HG02973 (cell line): ENCODE results near the gene SLC39A3.
A peak's percentile ranks its signal among the peaks of the same experiment; 100 is the strongest.

Source experiments
- ATAC-seq: cut with Tn5 transposase; IDR thresholded peaks from one replicate; pipeline ENCODE4 v1.9.1; 2021; ENCODE audit warnings: moderate library complexity; ENCODE audit not compliant: unreplicated experiment

SLC39A3 gene, protein sequence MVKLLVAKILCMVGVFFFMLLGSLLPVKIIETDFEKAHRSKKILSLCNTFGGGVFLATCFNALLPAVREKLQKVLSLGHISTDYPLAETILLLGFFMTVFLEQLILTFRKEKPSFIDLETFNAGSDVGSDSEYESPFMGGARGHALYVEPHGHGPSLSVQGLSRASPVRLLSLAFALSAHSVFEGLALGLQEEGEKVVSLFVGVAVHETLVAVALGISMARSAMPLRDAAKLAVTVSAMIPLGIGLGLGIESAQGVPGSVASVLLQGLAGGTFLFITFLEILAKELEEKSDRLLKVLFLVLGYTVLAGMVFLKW

DNA sequence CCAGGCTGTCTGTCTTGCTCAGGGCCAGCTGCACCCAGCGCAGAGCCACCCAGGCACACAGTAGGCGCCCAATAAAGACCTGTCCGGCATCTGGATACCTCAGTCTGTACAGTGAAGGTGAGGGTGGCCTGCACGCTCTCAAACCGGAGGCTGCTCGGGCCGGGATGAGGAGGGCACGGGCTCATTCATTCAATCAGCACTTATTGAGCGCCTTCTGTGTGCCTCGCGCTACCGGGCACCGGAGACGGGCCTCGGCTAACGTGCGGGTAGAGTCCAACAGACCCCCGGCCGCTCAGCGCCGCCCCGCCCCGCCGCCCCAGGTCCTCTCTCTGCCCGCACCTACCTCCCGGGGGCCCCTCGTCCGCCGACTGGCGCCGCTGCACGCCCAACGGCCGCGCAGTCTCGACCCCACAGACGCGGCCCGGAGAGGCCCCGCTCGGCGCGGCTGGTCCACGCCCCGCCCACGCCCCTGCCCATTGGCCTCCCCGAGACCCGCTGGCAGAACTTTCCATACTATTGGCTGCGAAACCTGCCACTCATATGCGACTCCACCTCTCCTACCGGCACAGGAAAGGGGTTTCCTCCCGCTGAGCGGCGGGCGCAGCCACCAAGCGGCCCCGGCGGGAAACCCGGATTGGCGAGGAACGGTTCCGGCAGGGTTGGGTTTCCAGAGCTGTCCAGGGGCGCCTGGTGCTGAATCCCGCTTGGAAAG is at the start of gene SLC39A3:
Gene SLC39A3 (minus strand): TSS at position 416 of the 712 bp plus-strand sequence. CDS start 2,760 bp downstream, outside the sequence.
- ATAC-seq, result peak; percentile 90

DNA sequence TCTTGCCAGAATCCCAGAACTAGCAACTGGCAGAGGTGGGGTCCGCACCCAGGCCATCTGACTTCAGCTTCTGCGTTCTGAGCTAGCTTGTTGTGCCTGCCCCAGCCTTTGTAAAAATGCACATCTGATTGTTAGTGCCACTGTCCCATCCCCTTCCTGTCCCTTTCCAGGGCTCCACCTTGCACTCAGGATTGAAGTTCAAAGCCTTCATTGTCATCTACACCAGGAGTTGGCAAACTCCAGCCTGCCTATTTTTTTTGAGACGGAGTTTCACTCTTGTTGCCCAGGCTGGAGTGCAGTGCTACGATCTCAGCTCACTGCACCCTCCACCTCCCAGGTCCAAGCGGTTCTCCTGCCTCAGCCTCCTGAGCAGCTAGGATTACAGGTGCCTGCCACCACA is 48.4 kb upstream of the SLC39A3 start:
- no peak for ATAC-seq

DNA sequence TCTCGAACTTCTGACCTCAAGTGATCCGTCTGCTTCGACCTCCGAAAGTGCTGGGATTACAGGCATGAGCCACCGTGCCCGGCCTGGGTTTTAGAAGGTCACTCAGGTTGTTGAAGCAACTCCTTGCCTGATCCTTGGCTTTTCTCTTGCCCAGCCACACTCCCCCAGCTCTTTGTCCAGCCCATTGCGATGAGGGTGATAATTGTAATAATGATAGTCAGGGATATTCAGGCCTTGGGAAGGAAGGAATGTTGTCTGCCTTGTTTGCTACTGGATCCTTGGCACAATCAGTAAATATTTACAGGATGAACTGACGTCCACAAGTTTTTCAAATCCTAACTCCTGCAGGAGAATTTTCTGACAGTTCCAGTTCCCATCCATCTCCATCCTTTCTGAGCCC is 47.3 kb upstream of the SLC39A3 start:
- no peak for ATAC-seq

DNA sequence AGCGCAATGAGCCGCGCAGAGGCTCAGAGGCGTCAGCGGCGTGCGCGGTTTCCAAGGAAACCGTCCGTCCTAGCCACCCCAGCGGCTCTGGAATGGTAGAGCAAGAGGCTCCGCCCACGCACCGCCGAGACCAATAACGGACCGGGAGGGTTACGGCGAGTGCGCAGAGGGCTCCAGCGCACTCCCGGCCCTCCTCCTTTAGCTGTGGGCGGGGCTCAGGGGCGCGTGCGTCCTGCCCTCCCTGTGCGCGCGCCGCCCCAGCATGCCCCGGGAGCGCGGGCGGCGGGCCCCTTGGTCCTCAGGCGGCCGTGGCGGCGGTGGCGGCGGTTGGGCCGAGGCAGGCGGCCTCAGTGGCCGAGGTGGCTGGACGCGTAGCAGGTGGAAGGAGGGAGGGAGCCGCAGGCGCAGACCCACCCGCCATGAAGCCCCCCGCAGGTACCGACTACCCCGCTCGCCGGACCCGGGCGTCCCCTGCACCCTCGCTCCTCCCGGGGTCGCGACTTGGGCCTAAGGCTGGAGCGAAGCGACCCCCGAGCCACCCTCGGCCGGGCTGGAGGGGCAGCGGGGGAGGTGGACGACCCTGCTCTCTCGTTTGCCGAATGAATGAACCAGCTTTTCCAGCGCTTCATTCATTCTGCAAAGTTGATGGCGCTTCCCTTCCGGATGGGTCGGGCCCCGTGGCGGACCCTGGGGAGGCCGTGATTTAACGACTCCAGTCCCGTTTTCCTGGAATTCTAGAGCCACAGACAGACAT is 45.6 kb upstream of the SLC39A3 start, which contains the start of gene THOP1:
Gene THOP1 (plus strand): TSS at position 260 of the 754 bp plus-strand sequence. CDS start 160 bp downstream, at position 420.
- peak; percentile 58 for ATAC-seq

DNA sequence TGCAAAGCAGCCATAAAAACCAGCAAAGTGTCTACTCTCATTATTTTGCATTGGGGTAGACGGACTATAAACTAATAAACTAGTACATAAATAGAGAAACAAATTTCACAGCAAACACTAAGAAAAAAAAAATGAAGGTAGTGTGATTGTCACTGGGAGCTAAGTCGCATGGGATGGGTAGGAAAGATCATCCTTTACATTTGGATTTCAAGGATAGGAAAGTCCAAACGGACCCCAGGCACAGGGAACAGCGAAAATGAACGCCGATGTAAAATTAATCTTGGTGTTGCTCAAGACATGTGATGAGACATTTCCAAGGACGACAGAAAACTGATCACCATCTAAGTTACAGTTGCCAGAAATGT is 43.9 kb upstream of the SLC39A3 start:
- no peak for ATAC-seq

DNA sequence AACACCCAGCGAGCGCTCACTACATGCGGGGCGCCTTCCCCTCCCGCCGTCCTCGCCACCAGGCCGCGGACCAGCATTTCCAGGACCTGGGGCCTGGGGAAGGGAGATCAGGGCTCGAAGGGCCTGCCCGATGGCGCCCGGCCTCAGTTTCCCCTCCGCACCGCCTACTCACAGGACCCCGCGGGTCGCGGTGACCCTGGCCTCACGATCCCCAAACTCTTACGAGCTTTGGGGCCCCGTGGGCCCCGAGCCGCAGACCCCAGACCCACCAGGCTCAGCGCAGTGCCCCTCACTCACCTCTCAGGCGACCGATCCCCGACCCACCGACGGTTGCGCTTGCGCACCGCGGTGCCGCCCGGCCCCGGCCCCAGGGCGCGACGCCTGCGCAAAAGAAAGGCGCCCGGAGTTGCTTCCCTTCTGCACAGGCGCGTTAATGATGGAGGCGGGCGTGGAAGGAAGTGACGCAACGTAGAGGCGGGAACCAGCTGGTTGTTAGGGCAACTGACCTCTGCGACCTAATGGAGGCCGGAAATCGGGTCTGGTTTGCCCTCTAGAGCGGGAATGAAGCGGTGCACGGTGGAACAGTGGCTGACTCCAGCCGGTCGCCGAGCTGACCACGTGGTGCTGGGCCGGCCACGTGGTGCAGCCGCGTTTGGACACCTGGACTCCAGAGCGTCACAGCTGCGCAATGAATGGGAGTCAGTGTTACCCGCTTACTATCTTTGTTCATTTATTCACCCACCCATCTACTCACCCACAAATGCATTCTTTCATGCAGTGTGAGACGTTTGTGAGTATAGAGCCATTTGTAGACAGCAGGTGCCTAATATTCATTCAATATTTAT is 43.3 kb upstream of the SLC39A3 start, which contains the start of gene SGTA:
Gene SGTA (minus strand): TSS at position 338 of the 845 bp plus-strand sequence. CDS start 14,205 bp downstream, outside the sequence.
- ATAC-seq, result peak; percentile 71

DNA sequence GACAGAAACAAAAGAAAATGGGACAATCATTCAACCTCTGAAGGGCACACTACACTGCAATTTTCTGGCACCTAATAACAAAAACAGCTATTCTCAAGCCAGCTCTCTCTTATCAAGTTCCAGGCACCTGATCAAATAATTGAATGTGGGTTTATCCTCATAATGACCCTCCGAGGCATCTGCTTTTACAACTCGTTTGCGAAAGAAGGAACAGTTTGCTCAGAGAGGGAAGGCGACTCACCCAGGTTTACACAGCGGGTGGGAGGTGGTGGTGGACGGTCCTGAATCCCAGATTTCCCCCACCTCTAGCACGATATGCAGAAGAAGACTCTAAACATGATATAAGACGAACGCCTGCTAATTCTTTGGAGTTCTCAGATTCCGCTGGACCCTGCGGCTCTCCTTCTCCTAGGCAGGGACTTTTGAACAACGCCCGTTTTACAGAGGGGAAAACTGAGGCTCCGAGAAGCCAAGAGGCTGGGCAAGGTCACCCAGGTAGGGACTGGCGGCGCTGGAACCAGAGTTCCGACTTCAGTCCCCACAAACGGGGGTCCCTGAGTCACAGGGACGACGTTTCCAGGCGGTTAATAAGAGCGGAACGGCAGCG is 42.6 kb upstream of the SLC39A3 start:
- no peak for ATAC-seq

DNA sequence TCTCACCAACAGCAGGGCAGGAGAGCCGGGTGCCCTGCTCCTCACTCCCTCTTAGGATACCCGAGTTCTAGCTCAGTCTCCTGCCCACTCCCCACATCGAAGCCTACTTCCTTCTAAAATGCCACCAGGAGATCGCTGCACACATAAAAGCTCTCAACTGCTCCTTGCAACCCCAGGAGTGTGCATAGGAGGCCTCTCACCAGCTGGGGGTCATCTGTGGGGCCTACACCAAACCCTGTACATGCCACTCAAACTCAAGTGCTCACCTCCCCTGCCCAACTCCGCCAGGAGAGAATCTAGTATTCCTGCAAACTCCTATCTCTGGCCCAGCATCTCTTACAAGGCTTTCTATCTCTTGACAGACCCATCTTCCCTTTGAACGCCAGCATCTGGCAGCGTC is 40.5 kb upstream of the SLC39A3 start:
- no peak for ATAC-seq

DNA sequence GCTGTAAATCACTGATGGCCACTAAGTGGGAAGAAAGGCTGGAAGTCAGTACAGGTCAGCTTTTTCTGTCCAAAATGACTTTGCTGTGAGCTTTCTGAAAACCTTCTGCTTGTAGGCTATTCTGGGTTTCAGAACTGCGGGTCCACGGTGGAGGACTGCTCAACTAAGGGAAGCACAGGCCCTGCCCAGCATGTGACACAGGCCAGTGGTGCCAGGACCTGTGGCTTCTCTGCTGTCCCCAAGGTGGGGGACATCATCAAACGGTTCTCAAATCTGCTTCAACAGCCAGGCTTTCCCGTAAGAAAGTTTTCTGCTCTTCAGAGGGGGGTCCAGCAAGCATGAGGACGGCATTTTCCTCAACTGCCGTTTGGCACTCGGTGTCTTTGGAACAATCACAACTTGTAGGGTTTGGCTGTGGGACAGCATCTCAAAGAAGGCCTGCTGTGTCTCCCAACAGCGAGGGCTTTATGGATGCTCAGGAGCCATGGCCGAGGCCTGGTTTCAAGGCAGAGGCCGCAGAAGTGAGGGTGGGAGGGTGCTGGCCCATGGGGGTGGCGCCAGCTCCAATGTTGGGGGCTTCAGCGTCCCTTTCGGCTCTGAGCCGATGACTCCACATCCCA is 39.4 kb upstream of the SLC39A3 start:
- no peak for ATAC-seq

DNA sequence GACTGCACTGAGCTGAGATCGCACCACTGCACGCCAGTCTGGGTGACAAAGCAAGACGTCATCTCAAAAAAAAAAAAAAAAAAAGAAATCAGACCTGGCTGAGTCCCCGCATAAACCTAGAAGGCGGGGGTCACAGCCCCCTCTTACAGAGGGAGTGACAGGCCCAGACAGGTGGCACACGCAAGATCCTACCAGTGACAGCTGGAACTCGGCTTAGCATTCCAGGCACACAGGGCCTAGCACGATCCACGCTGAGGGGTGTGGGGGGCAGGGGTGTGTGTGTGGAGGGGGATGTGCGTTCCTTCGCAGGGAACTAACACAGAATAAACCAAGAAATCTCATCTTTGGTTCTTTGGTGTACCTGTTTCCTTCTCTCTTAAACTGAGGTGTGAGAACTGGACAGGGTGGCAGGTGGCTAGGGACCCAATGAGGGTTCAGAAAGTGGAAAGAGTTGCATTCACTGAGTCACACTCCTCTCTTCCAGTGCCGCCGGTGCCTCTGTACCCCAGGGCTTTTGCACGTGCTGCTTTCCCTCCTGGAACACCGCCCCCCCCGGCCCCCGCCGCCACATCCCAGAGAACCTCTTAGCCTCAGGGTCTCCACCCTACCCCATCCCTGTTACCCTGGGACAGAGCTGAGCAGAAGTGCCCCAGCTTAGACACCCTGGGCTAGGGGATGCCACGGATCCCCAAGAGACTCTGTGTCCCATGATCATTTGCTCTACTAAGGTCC is 38.3 kb upstream of the SLC39A3 start:
- ATAC-seq, result no peak

DNA sequence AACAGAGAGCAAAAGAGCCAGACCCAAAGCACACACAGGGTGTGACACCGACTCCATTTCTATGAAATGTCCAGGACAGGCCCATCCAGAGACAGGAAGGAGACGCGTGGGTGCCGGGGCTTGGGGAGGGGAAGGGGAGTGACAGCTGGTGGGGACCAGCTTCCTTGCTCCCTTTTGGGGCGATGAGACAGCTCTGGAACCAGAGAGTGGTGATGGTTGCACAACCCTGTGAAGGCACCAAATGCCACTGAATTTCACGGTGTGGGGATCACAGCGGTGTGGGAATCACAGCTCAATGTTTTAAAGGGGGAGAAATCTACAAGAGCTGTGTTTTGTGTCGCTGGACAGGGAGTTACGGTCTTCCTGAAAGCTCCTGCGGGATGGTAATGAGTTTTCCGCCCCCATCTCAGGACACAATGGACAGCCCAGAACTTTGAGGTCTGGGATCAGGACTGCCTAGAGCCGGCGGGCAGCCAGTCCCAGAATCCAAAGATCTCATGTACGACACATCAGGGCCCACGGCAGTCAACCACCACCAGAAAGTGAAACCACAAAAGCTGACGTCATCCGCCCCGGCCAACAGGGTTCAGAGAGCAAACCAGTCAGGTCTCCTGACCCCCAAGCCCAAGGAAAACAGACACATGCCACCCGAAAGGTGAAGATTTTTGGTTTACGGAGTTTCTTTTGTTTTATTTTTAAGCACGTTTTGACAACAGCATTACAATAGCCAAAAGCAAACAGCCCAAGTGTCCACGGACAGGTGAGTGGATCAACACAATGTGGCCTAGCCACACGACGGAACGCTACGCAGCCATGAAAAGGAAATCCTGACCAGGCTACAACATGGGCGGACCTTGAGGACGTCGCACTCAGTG is 36.0 kb upstream of the SLC39A3 start:
- no peak for ATAC-seq

DNA sequence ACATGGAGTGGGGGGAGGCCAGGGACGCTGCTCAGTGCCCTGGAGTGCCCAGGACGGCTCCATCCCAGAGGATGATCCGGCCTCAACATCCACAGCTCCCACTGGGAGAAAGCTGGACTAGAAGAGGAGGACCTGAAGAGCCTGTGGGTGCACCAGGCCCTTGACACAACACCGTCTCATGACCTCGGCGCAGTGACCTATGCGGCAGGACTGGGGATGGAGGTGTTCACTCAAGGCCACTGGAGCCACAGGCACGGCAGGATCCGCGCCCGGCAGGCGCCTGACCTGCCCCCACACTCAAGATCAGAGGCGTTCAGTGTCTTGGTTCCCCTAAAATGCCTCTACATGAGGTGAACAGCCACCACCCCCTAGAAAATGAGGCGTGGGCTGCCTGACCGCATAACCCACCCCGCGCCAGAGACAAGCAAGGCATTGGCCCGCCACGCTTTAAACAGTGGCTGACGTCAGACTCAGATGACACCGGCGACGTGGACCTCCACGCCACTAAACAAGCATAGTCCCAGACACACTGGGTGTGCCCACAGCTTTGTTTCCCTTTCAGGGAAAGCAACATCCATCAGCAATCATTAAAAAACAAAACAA is 35.2 kb upstream of the SLC39A3 start:
- no peak for ATAC-seq

DNA sequence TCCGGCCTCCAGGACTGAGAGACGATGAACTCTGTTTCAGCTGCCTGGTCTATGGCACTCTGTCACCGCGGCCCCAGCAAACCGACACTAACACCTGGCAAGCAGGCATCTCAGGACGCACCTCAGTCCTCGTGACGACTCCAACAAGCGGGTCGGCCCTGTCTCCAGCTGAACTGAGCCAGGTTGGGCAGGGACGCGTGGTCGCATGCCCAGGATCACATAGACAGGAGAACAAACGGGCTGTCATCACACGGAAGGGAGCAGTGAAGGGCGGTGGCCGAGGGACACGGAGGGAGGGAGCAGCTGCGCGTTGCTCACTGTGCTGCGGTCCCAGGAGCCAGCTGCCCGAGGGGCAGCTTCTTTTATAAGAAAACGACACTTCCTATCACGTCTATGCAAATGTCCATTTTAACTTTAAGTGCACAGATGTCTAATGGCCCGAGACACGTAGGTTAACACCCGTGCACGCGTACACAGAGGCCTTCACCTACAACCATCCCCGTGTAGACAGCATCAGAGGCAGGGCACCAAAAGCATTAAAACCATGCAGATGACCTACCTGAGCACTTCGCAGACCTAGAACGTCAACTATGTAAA is 34.4 kb upstream of the SLC39A3 start:
- no peak for ATAC-seq

DNA sequence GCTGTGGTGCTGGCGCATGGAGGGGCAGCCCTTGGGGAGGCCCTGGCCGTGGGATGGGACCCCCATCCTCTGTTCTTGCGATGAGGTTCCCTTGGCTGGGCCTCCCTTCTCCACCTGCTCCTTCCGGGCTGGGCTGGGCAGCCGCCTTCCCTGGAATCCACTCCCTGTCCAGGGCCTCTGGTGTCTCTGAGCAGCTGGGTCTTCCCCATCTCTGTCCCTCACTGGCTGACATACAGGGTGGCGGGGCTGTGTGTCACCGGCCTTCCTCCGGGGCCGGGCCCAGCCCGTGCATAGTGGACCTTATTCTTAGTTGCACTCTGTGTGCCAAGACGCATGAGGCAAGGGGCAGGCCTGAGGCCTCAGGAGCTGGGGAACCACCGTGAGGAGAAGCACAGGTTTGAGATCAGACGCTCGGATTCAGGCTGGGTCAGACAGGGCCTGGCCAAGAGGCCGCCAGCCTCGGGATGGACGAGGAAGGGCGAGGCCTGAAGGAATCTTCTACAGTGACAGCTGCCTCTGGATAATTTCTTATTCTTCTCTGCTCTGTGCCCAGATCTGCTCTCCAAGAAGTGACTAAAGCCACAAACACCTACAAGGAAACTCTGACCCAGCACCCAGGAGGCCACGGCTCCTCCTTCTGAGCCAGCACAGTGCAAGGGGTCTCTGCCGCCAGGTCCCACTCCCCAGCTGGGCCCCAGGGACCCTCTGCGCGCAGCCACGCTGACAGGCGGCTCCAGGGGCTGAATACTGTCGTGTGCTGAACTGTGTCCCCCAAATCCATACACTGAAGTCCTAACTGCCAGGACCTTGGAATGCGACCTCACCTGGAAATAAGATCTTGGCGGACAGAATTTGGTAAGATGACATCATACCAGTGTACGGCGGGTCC is 32.2 kb upstream of the SLC39A3 start:
- ATAC-seq, result no peak

DNA sequence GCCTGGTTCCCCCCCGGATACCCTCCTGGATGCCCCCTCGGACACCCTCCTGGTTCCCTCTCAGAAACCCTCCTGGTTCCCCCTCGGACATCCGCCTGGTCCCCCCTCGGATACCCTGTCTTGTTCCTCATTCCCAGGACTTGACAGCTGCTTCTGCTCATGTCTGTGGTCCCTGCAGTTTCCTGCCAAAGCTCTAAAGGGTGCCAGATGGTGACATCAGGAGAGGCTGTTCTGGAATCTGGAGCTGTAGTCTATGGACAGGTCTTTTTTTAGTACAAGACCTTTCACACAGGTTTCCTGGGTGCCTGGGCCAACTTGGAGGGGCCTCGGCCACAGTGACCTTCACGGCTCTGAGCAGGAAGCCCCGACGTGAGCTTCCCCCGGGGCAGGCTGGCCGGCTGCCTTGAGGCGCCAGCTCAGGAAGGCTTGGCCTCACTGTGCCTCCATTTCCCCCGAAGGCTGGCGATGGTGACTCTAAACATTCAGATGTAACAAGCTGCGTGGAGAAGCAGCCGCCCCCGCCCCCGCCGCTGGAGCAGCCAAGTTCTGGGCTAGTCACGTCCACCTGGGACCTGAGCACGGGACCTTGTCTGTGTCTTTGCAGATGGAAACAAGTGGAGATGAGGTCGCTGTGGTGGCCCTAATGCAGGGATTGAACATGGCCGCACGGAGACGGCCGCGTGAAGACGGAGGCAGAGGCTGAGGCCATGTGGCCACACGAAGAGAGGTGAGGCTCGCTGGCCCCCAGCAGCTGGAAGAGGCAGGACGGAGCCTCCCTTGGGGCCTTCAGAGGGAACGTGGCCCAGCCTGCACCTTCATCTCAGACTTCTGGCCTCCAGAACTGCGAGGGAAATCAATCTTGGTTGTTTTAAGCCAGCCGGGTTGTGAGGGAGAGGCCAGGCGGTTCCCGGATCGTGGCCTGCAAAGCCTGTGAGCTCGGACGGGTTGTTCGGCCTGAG is 30.5 kb upstream of the SLC39A3 start:
- ATAC-seq, result no peak
